Measurements from ENCODE around the gene RSF1.

GRCh38 chr11:77617892-77618291 is 202.6 kb downstream of the RSF1 start:
- TF ChIP-seq CTCF (IDR thresholded peaks at IDR 0.05) (no peak), POLR2A (IDR thresholded peaks at IDR 0.05) (no peak)

Data from Peyer's patch (tissue), 4 donors.